Inferior parietal cortex (tissue), 1 donor: Measurements from ENCODE around the gene PKP4.
"Not testable (repeated sequence)": the region's sequence is repeated elsewhere in the genome, so short reads cannot be mapped to it uniquely, and the experiment has no call there.

Experiments
- DNase-seq: peaks from one replicate; pipeline ENCODE4 v3.0.0-alpha.2; 2016; ENCODE audit errors: extremely low spot score

Gene PKP4

GRCh38 chr2:158676696-158677095 is 219.9 kb downstream of the PKP4 start:
- DNase-seq, result no peak

GRCh38 chr2:158677542-158677941 is 220.8 kb downstream of the PKP4 start:
- no peak for DNase-seq

GRCh38 chr2:158681816-158682215 is 225.1 kb downstream of the PKP4 start:
- no peak for DNase-seq

GRCh38 chr2:158685646-158686045 is 228.9 kb downstream of the PKP4 start:
- no peak for DNase-seq

GRCh38 chr2:158686210-158686691 is 229.5 kb downstream of the PKP4 start:
- peak; percentile 65 for DNase-seq

- no peak for DNase-seq
These were observed 230.6 kb downstream of the PKP4 start for GRCh38 chr2:158687315-158687714.

- DNase-seq, result no peak
These were observed 232.0 kb downstream of the PKP4 start for GRCh38 chr2:158688721-158689120.

- no peak for DNase-seq
These were observed 232.6 kb downstream of the PKP4 start for GRCh38 chr2:158689391-158689790.

- DNase-seq, result no peak
These were observed 234.1 kb downstream of the PKP4 start for GRCh38 chr2:158690823-158691222.

- DNase-seq, result no peak
These were observed 234.9 kb downstream of the PKP4 start for GRCh38 chr2:158691619-158692018.

GRCh38 chr2:158692372-158693103 is 235.8 kb downstream of the PKP4 start:
- no peak for DNase-seq

GRCh38 chr2:158693476-158693875 is 236.7 kb downstream of the PKP4 start:
- DNase-seq, result no peak

- no peak for DNase-seq
These were observed 238.6 kb downstream of the PKP4 start for GRCh38 chr2:158695305-158695704.

GRCh38 chr2:158695744-158696143 is 239.0 kb downstream of the PKP4 start:
- DNase-seq, result not testable (repeated sequence)

GRCh38 chr2:158699323-158699722 is 242.6 kb downstream of the PKP4 start:
- no peak for DNase-seq

- no peak for DNase-seq
These were observed 244.3 kb downstream of the PKP4 start for GRCh38 chr2:158701101-158701500.

- DNase-seq, result no peak
These were observed 246.0 kb downstream of the PKP4 start for GRCh38 chr2:158702740-158703139.

- DNase-seq, result not testable (repeated sequence)
These were observed 248.1 kb downstream of the PKP4 start for GRCh38 chr2:158704724-158705465.

- no peak for DNase-seq
These were observed 256.2 kb downstream of the PKP4 start for GRCh38 chr2:158712791-158713522.

- no peak for DNase-seq
These were observed 256.9 kb downstream of the PKP4 start for GRCh38 chr2:158713523-158714138.

GRCh38 chr2:158714420-158714819 is 257.7 kb downstream of the PKP4 start:
- no peak for DNase-seq

GRCh38 chr2:158715357-158715756 is 258.6 kb downstream of the PKP4 start:
- no peak for DNase-seq
